Suprapubic skin (tissue), 4 donors: Measurements from ENCODE around the gene SBSN. TPM values are rescaled to one million over a fixed set of nuclear protein-coding genes. Genes with fewer than 3 reads are reported as not detected.
A peak's percentile ranks its signal among the peaks of the same experiment; 100 is the strongest.

Source experiments
- DNase-seq, 2 donors: peaks; one replicate each; pipeline ENCODE4 v3.0.0-alpha.2; 2019; ENCODE audit warnings: low spot score in 2 of 2
- H3K27ac ChIP-seq: fragments of 200-600 bp; sonication (generic); one replicate; pipeline ENCODE4 v1.5.1; 2019
- H3K27me3 ChIP-seq: fragments of 200-600 bp; sonication (generic); one replicate; pipeline ENCODE4 v1.5.1; 2019
- H3K36me3 ChIP-seq: fragments of 200-600 bp; sonication (generic); one replicate; pipeline ENCODE4 v1.5.1; 2019
- H3K4me1 ChIP-seq: fragments of 200-600 bp; sonication (generic); one replicate; pipeline ENCODE4 v1.5.1; 2019
- H3K4me3 ChIP-seq: fragments of 200-600 bp; sonication (generic); one replicate; pipeline ENCODE4 v1.5.1; 2019; ENCODE audit warnings: mild to moderate bottlenecking
- H3K9me3 ChIP-seq: fragments of 200-600 bp; sonication (generic); one replicate; pipeline ENCODE4 v1.5.1; 2019
- CTCF ChIP-seq, 2 donors: fragments of 200-600 bp in 1 of 2; fragments of 450-650 bp in 1 of 2; sonication (generic) in 1 of 2; IDR thresholded peaks; one replicate each; pipeline ENCODE4 v1.5.1; 2016 to 2019; ENCODE audit warnings: antibody characterized with exemption in 2 of 2, mild to moderate bottlenecking in 1 of 2, moderate library complexity in 1 of 2
- EP300 ChIP-seq: sonication (generic); formaldehyde crosslinking; IDR thresholded peaks from one replicate; pipeline ENCODE4 v1.6.1; 2017; ENCODE audit warnings: antibody characterized with exemption
- POLR2A ChIP-seq, 2 donors: fragments of 450-650 bp; IDR thresholded peaks; one replicate each; pipeline ENCODE4 v1.6.1; 2017; ENCODE audit warnings: antibody characterized with exemption in 2 of 2, mild to moderate bottlenecking in 2 of 2, moderate library complexity in 2 of 2
- POLR2AphosphoS5 ChIP-seq, 3 donors: sonication (generic); formaldehyde crosslinking; IDR thresholded peaks; one replicate each; pipeline ENCODE4 v1.6.1; 2017; ENCODE audit warnings: antibody characterized with exemption in 3 of 3
- WGBS: methylation state at CpG from one replicate; pipeline ENCODE4 v1.1.5; 2018; 5-methylcytosine and 5-hydroxymethylcytosine counted together
- total RNA-seq, 4 donors: library from RNA; depleted of rRNA; stranded (reverse); fragments of >200 nt; gene quantifications; one replicate each; pipeline ENCODE4 v1.1.0, GENCODE V29; 2016

The SBSN gene
- total RNA-seq, 4 donors from 2014 or later: 308 to 1,594 (median 1,430) TPM

GRCh38 chr19:35507561-35507960, 20.6 kb downstream of the SBSN start:
- TF ChIP-seq EP300 (no peak), POLR2AphosphoS5 (IDR thresholded peaks at IDR 0.05) (no peak), POLR2A (IDR thresholded peaks at IDR 0.05) (no peak), CTCF (IDR thresholded peaks at IDR 0.05) (no peak)
- H3K36me3 ChIP-seq: no peaks in the 10 kb centered on the region
- H3K27me3 ChIP-seq: peaks cover 23% of the 10 kb centered on the region
- H3K27ac ChIP-seq: no peak overlapping the region
- H3K4me1 ChIP-seq: peaks cover 24% of the 10 kb centered on the region
- 90% methylated on average over 11 of the region's 11 CpGs for WGBS
- no peaks in the 10 kb centered on the region for H3K9me3 ChIP-seq
- no peak overlapping the region for H3K4me3 ChIP-seq
- no peak for DNase-seq

- Histone ChIP-seq H3K9me3 (no peaks in the 10 kb centered on the region), H3K4me1 (peaks cover 32% of the 10 kb centered on the region), H3K27ac (no peak overlapping the region), H3K27me3 (peaks cover 16% of the 10 kb centered on the region), H3K36me3 (no peaks in the 10 kb centered on the region), H3K4me3 (no peak overlapping the region)
- WGBS: 84% methylated on average over 7 of the region's 7 CpGs
- no peak for DNase-seq
- TF ChIP-seq POLR2A (IDR thresholded peaks at IDR 0.05): no peak
- no peak for TF ChIP-seq EP300
- no peak for TF ChIP-seq POLR2AphosphoS5 (IDR thresholded peaks at IDR 0.05)
- TF ChIP-seq CTCF (IDR thresholded peaks at IDR 0.05): no peak
Measured at GRCh38 chr19:35506011-35506410, 22.1 kb downstream of the SBSN start.

GRCh38 chr19:35502751-35503150, 25.4 kb downstream of the SBSN start:
- DNase-seq: no peak
- no peaks in the 10 kb centered on the region for H3K36me3 ChIP-seq
- 83% methylated on average over 4 of the region's 4 CpGs for WGBS

GRCh38 chr19:35501684-35502083, 26.4 kb downstream of the SBSN start:
- Histone ChIP-seq H3K9me3 (no peaks in the 10 kb centered on the region), H3K4me1 (peaks cover 13% of the 10 kb centered on the region), H3K36me3 (no peaks in the 10 kb centered on the region), H3K27me3 (no peaks in the 10 kb centered on the region), H3K4me3 (peak overlapping the region; percentile 38), H3K27ac (peak overlapping the region; percentile 83)
- no peak for DNase-seq
- TF ChIP-seq CTCF (IDR thresholded peaks at IDR 0.05) (no peak), POLR2A (IDR thresholded peaks at IDR 0.05) (peak in 1 of 2 donors; percentile 20), POLR2AphosphoS5 (IDR thresholded peaks at IDR 0.05) (peak in 1 of 3 donors; percentile 57)
- 65% methylated on average over 15 of the region's 15 CpGs for WGBS

More at GRCh38 chr19:35502751-35503150, 25.4 kb downstream of the SBSN start:
- Histone ChIP-seq H3K4me1 (peaks cover 13% of the 10 kb centered on the region), H3K27me3 (no peaks in the 10 kb centered on the region), H3K9me3 (no peaks in the 10 kb centered on the region), H3K27ac (no peak overlapping the region), H3K4me3 (no peak overlapping the region)
- TF ChIP-seq EP300 (no peak), CTCF (IDR thresholded peaks at IDR 0.05) (no peak), POLR2AphosphoS5 (IDR thresholded peaks at IDR 0.05) (no peak), POLR2A (IDR thresholded peaks at IDR 0.05) (no peak)

- no peaks in the 10 kb centered on the region for H3K27me3 ChIP-seq
- WGBS: 64% methylated on average over 8 of the region's 10 CpGs
- H3K27ac ChIP-seq: peak overlapping the region; percentile 83
- H3K4me1 ChIP-seq: peaks cover 16% of the 10 kb centered on the region
- H3K36me3 ChIP-seq: no peaks in the 10 kb centered on the region
- H3K4me3 ChIP-seq: peak overlapping the region; percentile 38
- no peaks in the 10 kb centered on the region for H3K9me3 ChIP-seq
- DNase-seq: no peak
- TF ChIP-seq POLR2AphosphoS5 (IDR thresholded peaks at IDR 0.05): peak in 1 of 3 donors; percentile 28
- TF ChIP-seq EP300: no peak
Measured at GRCh38 chr19:35500611-35501010, 27.5 kb downstream of the SBSN start.

- Histone ChIP-seq H3K27ac (peak overlapping the region; percentile 83), H3K9me3 (no peaks in the 10 kb centered on the region), H3K27me3 (no peaks in the 10 kb centered on the region), H3K4me1 (peaks cover 32% of the 10 kb centered on the region), H3K4me3 (peak overlapping the region; percentile 38), H3K36me3 (no peaks in the 10 kb centered on the region)
- 60% methylated on average over 9 of the region's 9 CpGs for WGBS
- TF ChIP-seq POLR2AphosphoS5 (IDR thresholded peaks at IDR 0.05) (no peak), POLR2A (IDR thresholded peaks at IDR 0.05) (no peak), CTCF (IDR thresholded peaks at IDR 0.05) (no peak), EP300 (no peak)
- DNase-seq: no peak
Measured at GRCh38 chr19:35498984-35499527, 29.1 kb downstream of the SBSN start.
